GM21737 (cell line): ENCODE results near the gene BASP1.
"Not testable (repeated sequence)": the region's sequence is repeated elsewhere in the genome, so short reads cannot be mapped to it uniquely, and the experiment has no call there.

Experiments used
- ATAC-seq: cut with Tn5 transposase; IDR thresholded peaks from one replicate; pipeline ENCODE4 v1.9.1; 2021; ENCODE audit warnings: mild to moderate bottlenecking, moderate library complexity; ENCODE audit not compliant: unreplicated experiment

Gene BASP1

GRCh38 chr5:17190799-17191391 lies 26.5 kb upstream of the BASP1 start:
- ATAC-seq, result no peak

DNA sequence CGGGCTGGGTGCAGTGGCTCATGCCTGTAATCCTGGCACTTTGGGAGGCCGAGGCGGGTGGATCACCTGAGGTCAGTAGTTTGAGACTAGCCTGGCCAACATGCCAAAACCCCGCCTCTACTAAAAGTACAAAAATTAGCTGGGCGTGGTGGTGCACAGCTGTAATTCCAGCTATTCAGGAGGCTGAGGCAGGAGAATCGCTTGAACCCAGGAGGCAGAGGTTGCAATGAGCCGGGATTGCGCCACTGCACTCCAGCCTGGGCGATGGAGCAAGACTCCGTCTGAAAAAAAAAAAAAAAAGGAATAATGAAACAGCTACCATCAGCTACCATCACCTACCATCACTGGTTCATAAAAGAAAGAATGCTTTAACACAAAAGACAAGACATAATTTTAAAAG lies 25.9 kb upstream of the BASP1 start:
- ATAC-seq, result not testable (repeated sequence)

DNA sequence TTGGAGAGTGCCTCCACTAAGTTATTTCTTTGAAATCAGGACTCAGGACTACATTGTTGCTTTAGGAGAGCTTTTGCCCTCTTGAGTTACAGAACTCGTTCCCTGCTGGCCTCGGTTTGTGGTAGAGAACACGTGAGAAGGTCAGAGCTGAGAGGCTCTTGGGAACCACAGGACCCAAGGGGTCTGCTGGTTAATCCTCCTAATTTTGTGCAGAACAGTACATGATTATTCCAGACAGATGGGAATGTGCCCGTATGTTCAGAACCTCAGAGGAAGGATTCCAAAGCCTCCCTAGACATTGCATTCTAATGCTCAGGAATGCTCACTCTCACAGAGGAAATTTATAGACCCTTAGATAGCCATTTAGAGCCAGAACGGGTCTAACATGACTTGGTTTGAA lies 25.2 kb upstream of the BASP1 start:
- no peak for ATAC-seq

DNA sequence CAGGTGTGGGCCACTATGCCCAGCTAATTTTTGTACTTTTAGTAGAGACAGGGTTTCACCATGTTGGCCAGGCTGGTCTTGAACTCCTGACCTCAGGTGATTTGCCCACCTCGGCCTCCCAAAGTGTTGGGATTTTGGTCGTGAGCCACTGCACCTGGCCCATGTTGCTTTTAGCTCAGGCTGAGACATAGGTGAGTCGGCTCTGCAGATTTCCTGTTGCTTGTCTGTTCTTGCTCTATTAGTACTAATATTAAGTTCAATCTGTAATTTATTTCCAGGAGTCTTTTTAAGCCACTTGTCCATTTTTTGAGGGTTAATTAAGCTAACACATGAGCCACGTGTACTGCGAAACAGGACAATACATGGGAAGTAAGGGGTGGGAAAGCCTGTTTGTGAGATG lies 21.4 kb upstream of the BASP1 start:
- no peak for ATAC-seq

GRCh38 chr5:17196697-17197096 lies 20.7 kb upstream of the BASP1 start:
- no peak for ATAC-seq

- ATAC-seq, result peak; percentile 62
Measured at GRCh38 chr5:17203329-17204132, 13.9 kb upstream of the BASP1 start.

- ATAC-seq, result no peak
Measured at GRCh38 chr5:17204133-17204489, 13.3 kb upstream of the BASP1 start.

DNA sequence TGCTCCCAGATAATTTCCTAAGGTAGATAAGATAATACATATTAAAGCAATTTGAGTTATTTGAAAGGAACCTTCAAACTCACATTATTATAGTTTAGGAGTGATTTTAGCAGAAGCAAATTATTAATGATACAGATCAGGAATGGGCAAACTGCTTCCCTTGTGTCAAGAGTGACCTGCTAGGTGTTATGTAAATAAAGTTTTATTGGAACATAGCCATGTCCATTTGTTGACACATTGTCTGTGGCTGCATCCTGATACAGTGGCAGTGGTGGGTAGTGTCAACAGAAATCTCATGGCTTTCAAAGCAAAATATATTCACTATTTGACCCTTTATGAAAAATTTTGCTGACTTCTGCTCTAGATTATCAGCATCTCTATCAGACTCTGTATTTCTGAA lies 11.4 kb upstream of the BASP1 start:
- ATAC-seq, result no peak

DNA sequence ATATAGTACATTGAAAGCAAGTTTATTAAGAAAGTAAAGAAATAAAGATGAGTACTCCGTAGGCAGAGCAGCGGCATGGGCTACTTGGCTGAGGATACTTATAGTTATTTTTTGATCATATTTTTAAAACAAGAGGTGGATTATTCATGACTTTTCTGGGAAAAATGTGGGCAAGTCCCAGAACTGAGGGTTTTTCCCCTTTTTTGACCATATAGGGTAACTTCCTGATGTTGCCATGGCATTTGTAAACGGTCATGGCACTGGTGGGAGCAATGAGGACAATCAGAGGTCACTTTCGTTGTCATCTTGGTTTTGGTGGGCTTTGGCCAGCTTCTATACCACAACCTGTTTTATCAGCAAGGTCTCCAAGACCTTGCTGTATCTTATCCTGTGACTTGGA lies 5.2 kb upstream of the BASP1 start:
- no peak for ATAC-seq

DNA sequence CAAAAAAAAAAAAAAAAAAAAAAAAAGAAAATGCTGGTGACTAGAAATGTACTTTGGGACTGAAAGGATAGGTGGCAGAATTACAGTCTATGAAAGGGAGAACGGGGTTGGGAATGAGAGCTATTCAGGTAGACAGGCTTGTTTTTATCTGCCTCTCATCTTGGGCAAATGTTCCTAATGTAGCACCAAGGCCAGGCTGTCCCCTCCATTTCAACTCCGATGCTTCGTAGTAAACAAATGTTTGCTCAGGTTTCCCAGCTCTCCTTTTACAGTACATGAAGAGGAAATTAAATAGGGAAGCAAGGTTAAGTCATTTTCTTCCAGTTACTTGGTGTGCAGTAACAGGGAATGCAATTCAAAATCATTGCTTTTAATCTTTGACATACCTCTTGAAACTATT lies 4.4 kb upstream of the BASP1 start:
- ATAC-seq, result no peak

DNA sequence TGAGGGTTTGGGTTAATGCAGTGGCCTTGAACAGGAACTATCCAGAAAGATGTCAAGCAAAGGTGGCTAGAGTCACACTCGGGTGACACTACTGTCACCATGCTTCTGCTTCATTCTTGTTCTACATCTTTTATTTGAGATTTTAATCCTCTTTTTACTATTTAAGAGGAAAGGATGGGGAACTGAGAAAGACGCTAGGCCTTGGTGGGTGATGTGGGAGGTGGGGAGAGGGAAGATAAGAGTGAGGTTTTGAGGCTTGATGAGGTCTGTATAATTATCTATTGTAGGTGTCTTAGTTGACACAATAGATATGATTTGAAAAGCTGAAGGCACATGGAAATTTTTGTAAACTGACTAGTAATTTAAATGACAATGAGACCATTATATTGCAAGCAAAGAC lies 3.5 kb upstream of the BASP1 start:
- ATAC-seq, result no peak

DNA sequence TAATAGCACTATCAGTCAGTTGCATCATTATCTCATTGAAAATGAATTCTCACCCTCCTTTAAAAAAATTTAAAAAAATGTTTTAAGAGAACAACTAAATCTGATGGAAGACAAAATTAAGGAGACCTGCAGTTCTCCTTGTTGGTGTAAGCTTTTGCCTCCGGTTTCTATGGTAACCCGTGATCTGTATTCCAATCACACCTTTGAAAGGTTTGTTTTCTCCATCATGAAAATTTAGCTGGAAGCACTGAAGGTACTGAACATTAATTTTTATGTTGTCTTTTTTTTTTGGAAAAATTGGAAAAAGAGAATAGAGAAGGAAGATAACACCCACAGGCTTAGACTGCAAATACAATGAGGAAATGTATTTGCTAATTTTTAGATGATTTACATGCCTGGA lies 2.5 kb upstream of the BASP1 start:
- no peak for ATAC-seq

DNA sequence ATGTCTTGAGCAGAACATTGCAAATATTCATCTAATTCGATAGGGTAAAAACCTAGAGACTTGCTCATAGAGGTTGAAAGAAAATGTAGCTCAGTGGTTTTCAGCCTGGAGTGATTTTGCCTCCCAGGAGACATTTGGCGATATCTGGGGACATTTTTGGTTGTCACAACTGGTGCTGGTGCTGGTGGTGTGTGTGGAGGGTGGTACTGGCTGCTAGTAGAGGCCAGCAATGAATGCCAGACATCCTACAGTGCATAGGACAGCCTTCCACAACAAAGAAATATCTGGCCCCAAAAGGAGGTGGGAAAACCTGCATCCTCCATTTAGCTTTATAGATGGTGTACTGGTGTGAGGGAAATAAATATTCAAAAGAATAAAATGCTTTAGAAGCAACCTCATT lies 2.1 kb upstream of the BASP1 start:
- ATAC-seq, result no peak

GRCh38 chr5:17216176-17216973 lies 1.1 kb upstream of the BASP1 start:
- peak; percentile 41 for ATAC-seq

DNA sequence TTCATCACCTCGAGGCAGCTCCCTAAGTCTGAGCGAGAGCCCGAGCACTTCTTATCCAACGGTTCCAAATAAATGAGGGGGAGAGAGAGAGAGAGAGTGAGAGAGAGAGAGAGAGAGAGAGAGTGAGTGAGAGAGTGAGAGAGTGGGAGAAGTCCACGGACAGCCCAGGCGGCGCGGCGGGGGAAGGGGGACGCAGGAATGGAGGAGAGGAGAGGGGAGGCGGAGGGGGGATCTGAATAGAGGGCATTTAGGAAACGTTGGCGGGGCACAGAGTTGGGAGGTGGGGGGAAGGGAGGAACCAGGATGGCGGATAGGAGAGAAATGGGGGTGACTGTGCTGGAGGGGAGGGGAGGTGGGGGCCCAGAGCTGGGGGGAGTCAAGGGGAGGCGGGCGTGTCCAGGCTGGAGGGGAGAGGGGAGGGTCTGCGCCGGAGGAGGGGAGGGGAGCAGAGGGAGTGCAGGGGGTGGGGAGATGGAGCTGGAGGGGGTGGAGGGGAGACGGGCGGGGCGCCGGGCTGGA lies 398 bp upstream of the BASP1 start:
- ATAC-seq, result no peak

DNA sequence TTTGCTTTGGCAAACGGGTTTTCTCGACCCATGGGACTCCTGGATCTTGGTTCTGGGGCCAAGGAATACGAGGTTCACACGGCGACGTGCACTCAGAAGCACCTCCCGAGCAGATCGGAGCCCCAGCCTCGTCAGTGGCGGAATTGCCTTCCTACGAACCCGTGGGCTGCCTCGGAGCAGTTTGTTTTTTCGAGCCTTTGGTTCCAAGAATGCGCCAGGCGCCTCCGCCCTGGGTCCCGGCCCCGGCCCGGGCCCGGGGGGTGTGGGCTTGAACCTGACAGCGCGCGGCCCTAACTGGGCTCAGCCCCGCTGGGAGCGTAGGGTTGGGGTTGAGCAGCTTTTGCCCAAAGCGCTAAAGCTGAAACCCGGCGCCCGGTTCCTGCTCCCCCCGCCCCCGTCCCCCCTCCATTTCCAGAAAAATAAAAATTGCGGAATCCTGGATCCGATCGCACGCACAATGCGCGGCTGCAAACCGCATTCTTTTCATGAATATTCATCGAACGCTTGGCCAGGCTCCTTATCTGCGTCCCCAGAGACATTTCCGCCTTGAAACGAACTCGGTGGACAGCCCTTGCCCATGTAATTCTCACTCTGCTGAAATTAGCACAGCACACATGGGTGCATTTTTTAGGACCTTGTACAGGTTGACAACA lies 1.0 kb downstream of the BASP1 start:
- ATAC-seq, result no peak

DNA sequence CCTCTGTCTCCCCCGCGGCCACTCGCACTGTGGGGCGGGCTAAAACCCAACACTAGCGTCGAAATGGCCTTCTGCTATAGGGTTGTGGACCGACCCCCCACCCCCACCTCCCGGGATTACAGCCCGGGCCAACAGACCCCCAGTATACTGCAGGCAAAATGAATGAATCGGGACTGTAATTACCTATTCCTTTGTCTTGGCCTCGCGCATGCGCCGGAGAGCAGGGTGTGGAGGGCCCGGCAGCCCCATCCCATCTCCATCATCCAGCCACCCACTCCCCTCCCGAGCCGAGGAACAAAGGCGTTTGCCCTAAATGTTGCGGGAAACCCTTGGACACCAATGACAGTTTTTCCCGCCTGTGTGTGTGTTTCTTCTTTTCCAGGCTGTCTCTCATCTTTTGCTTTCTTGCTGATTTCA lies 1.6 kb downstream of the BASP1 start:
- no peak for ATAC-seq

DNA sequence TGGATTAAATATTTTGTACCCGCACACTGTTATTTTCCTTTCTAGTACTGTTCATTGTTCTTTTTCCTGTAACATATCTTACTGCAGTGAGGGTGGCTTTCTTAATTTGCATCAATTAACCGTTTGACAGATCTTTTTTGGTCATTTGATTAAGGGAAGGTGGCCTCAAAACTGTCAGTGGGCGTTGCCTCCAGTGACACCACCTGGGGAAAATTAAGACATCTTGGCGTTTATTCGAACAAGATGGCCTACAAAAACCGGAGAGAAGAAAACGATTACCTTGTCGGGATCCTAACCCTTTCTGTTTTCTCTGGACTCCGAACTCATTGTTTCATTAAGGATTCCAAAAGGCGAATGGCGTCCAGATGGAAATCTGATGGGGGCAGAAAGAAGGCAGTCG lies 2.0 kb downstream of the BASP1 start:
- no peak for ATAC-seq

- ATAC-seq, result no peak
Measured at GRCh38 chr5:17219992-17220391, 2.6 kb downstream of the BASP1 start.

DNA sequence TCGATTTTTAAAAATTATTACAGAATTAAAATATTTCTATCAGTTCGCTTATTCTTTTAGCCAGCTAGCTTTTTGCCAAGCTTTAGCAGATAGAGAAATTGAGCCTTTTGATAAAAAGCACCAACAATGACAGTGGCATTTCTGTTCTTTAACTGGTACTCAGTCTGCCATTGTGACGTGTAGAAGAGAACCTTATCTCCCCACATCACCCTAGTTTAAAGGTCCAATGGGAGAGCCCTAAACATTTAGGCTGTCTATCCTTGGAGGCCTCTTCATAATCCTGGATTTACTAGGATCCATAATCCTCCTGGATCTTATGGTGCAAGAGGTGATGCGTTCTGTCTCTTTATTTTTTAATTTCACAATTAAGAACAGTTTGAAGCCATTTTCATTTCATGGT lies 3.0 kb downstream of the BASP1 start:
- ATAC-seq, result no peak
